CD14-positive monocyte (primary cell): ENCODE results near the gene ERFL. TPM values are rescaled to one million over a fixed set of nuclear protein-coding genes. Genes with fewer than 3 reads are reported as not detected.

Source experiments
- DNase-seq, 3 donors: peaks; one replicate each; pipeline ENCODE4 v3.0.0-alpha.2; 2011 to 2022
- H2AFZ ChIP-seq: 2 replicates; pipeline ENCODE4 v1.6.0; 2012; ENCODE audit warnings: mild to moderate bottlenecking, low read depth, low read length, inconsistent platforms; ENCODE audit not compliant: insufficient read depth, poor library complexity, severe bottlenecking
- H3K27ac ChIP-seq, 2 donors: 1 replicate in 1 of 2; 2 replicates in 1 of 2; pipeline ENCODE4 v1.5.1; 2012 to 2013; ENCODE audit warnings: low read length in 2 of 2, control low read depth in 1 of 2, inconsistent platforms in 1 of 2, low read depth in 1 of 2, mild to moderate bottlenecking in 1 of 2
- H3K27me3 ChIP-seq, 2 donors: one replicate each; pipeline versions ENCODE4 v1.6.0 to v1.6.1; 2011 to 2013; ENCODE audit warnings: low read length in 2 of 2; ENCODE audit not compliant: control insufficient read depth in 2 of 2, insufficient read depth in 2 of 2
- H3K36me3 ChIP-seq, 2 donors: replicated peaks in 1 of 2; 1 replicate in 1 of 2; 2 replicates in 1 of 2; pipeline versions ENCODE4 v1.5.1 to v1.6.1; 2012 to 2013; ENCODE audit warnings: low read length in 2 of 2, control low read depth in 1 of 2, inconsistent platforms in 1 of 2, mild to moderate bottlenecking in 1 of 2; ENCODE audit not compliant: insufficient read depth in 2 of 2, control insufficient read depth in 1 of 2
- H3K4me1 ChIP-seq, 2 donors: 1 replicate in 1 of 2; 2 replicates in 1 of 2; pipeline versions ENCODE4 v1.5.1 to v1.6.1; 2012 to 2013; ENCODE audit warnings: low read length in 2 of 2, control low read depth in 1 of 2, inconsistent platforms in 1 of 2, mild to moderate bottlenecking in 1 of 2, moderate library complexity in 1 of 2; ENCODE audit not compliant: insufficient read depth in 2 of 2, control insufficient read depth in 1 of 2
- H3K4me2 ChIP-seq: replicated peaks from 2 replicates; pipeline ENCODE3; 2012; ENCODE audit warnings: low read length, moderate library complexity, mild to moderate bottlenecking; ENCODE audit not compliant: poor library complexity, severe bottlenecking; ENCODE audit errors: extremely low read depth
- H3K4me3 ChIP-seq, 3 experiments: fragments of 200-600 bp in 1 of 3; sonication (generic) in 1 of 3; replicated peaks in 1 of 3; 1 replicate in 2 of 3; 2 replicates in 1 of 3; pipeline ENCODE4 v1.5.1; 2011 to 2013; ENCODE audit warnings: low read length in 3 of 3, mild to moderate bottlenecking in 3 of 3, control low read depth in 2 of 3, low read depth in 2 of 3, inconsistent platforms in 1 of 3, moderate library complexity in 1 of 3
- H3K79me2 ChIP-seq: 2 replicates; pipeline ENCODE4 v1.6.0; 2012; ENCODE audit warnings: mild to moderate bottlenecking, control low read depth, inconsistent platforms, low read length, moderate library complexity; ENCODE audit not compliant: insufficient read depth
- H3K9ac ChIP-seq: 2 replicates; pipeline ENCODE4 v1.6.0; 2017; ENCODE audit warnings: low read length, mild to moderate bottlenecking; ENCODE audit not compliant: insufficient read depth, poor library complexity, severe bottlenecking
- H3K9me3 ChIP-seq, 2 donors: replicated peaks in 1 of 2; 1 replicate in 1 of 2; 2 replicates in 1 of 2; pipeline versions ENCODE4 v1.5.1 to v1.6.1; 2012 to 2013; ENCODE audit warnings: low read length in 2 of 2, control low read depth in 1 of 2; ENCODE audit not compliant: control insufficient read depth in 1 of 2, insufficient read depth in 1 of 2
- H4K20me1 ChIP-seq: 2 replicates; pipeline ENCODE4 v1.6.0; 2012; ENCODE audit warnings: mild to moderate bottlenecking, low read length, control low read depth, moderate library complexity; ENCODE audit not compliant: insufficient read depth
- H3K27ac Mint-ChIP-seq, 7 donors: one replicate each; pipeline ENCODE4 v1.8.0; 2020; ENCODE audit warnings: mild to moderate bottlenecking in 7 of 7, mixed read lengths in 7 of 7, moderate library complexity in 6 of 7, inconsistent platforms in 2 of 7
- H3K27me3 Mint-ChIP-seq, 3 donors: one replicate each; pipeline ENCODE4 v1.8.0; 2021 to 2022; ENCODE audit warnings: low read depth in 3 of 3, mild to moderate bottlenecking in 3 of 3, mixed read lengths in 3 of 3, moderate library complexity in 3 of 3, inconsistent platforms in 1 of 3
- H3K36me3 Mint-ChIP-seq, 2 donors: one replicate each; pipeline ENCODE4 v1.8.0; 2020; ENCODE audit warnings: mixed read lengths in 2 of 2, inconsistent platforms in 1 of 2, mild to moderate bottlenecking in 1 of 2
- H3K4me1 Mint-ChIP-seq: one replicate; pipeline ENCODE4 v1.8.0; 2020; ENCODE audit warnings: mild to moderate bottlenecking, mixed read lengths
- H3K4me3 Mint-ChIP-seq, 2 donors: one replicate each; pipeline ENCODE4 v1.8.0; 2020; ENCODE audit warnings: mild to moderate bottlenecking in 2 of 2, mixed read lengths in 2 of 2, moderate library complexity in 1 of 2
- H3K9me3 Mint-ChIP-seq, 7 donors: one replicate each; pipeline ENCODE4 v1.8.0; 2020 to 2022; ENCODE audit warnings: mixed read lengths in 7 of 7, mild to moderate bottlenecking in 6 of 7, moderate library complexity in 6 of 7, inconsistent platforms in 2 of 7
- WGBS: methylation state at CpG from one replicate; pipeline ENCODE4 v1.1.5; 2013; ENCODE audit warnings: missing lambda C conversion rate; ENCODE audit not compliant: insufficient coverage; 5-methylcytosine and 5-hydroxymethylcytosine counted together
- intact Hi-C, 2 donors: fragments of 100-400 bp; cut with micrococcal nuclease; formaldehyde crosslinking; loops; one replicate each; pipeline versions ENCODE4 v1.15.0 to v1.15.1; 2023
- polyA plus RNA-seq, 3 donors: library from polyadenylated mRNA; depleted of rRNA in 1 of 3; unstranded in 2 of 3; stranded (reverse) in 1 of 3; fragments of 300-500 nt in 2 of 3; fragments of >200 nt in 1 of 3; fragmentation: Illumina TruSeq in 2 of 3; gene quantifications; 1 replicate in 2 of 3; 2 replicates in 1 of 3; pipeline ENCODE4 v1.2.3, GENCODE V29; 2012 to 2021
- TF ChIP-seq, protein P1 (sequence below): fragments of 200-600 bp; IDR thresholded peaks from one replicate; pipeline ENCODE4 v1.8.0; 2022; ENCODE audit warnings: antibody characterized with exemption, mild to moderate bottlenecking

Gene ERFL
- polyA plus RNA-seq, 3 donors = not detected

DNA sequence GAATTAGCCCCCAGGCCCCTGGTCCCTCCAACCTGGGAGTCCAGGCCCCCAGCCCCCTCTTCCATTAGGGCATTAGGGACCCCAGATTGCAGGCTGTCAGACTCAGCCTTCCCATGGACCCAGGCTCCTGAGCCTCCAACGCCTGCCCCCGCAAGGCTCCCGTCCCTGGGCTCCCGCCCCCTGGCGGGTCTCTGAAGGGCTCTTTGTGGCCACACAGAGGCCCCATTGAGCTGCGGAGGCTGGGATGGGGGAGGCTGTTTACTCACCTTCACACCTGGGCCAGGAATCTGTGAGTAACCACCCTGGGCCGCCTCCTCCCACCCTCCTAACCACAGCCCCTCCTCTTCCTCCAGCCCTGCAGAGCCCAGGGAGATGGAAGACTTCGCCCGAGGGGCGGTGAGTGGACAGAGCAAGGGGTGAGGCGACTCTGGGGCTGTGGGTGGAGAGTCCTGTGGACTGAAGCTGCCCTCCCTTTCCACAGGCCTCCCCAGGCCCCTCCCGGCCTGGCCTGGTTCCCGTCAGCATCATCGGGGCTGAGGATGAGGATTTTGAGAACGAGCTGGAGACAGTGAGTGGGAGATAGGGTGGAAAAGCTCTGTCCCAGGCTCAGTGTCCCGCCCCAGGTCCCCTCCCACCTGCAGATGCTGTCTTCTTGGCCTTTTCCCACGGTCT is 40.4 kb downstream of the ERFL start:
- Mint-ChIP-seq H3K27ac (peak overlapping the region in 1 of 7 donors; percentile 93), H3K36me3 (peaks cover 44 to 67% of the 10 kb centered on the region in 2 donors), H3K27me3 (peaks cover 0 to 2% (median 1%) of the 10 kb centered on the region in 3 donors), H3K9me3 (peaks cover 0 to 1% (median 0%) of the 10 kb centered on the region in 7 donors), H3K4me3 (peak overlapping the region in 1 of 2 donors; percentile 53), H3K4me1 (peaks cover 38% of the 10 kb centered on the region)
- H4K20me1 ChIP-seq = peaks cover 87% of the 10 kb centered on the region
- 29% methylated on average over 6 of the region's 17 CpGs for WGBS
- intact Hi-C loops = no loop called here
- H3K79me2 ChIP-seq = peaks cover 96% of the 10 kb centered on the region
- H3K4me1 ChIP-seq = peaks cover 33 to 49% of the 10 kb centered on the region in 2 donors
- H2AFZ ChIP-seq = no peak overlapping the region
- no peaks in the 10 kb centered on the region for H3K27me3 ChIP-seq
- peaks cover 44 to 70% of the 10 kb centered on the region in 2 donors for H3K36me3 ChIP-seq
- H3K9me3 ChIP-seq = no peaks in the 10 kb centered on the region
- TF ChIP-seq, protein P1, sequence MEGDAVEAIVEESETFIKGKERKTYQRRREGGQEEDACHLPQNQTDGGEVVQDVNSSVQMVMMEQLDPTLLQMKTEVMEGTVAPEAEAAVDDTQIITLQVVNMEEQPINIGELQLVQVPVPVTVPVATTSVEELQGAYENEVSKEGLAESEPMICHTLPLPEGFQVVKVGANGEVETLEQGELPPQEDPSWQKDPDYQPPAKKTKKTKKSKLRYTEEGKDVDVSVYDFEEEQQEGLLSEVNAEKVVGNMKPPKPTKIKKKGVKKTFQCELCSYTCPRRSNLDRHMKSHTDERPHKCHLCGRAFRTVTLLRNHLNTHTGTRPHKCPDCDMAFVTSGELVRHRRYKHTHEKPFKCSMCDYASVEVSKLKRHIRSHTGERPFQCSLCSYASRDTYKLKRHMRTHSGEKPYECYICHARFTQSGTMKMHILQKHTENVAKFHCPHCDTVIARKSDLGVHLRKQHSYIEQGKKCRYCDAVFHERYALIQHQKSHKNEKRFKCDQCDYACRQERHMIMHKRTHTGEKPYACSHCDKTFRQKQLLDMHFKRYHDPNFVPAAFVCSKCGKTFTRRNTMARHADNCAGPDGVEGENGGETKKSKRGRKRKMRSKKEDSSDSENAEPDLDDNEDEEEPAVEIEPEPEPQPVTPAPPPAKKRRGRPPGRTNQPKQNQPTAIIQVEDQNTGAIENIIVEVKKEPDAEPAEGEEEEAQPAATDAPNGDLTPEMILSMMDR = no peak
- DNase-seq = no peak
- no peak overlapping the region for H3K4me3 ChIP-seq
- no peak overlapping the region for H3K4me2 ChIP-seq
- peak overlapping the region; percentile 10 to 61 for H3K27ac ChIP-seq
- no peak overlapping the region for H3K9ac ChIP-seq

DNA sequence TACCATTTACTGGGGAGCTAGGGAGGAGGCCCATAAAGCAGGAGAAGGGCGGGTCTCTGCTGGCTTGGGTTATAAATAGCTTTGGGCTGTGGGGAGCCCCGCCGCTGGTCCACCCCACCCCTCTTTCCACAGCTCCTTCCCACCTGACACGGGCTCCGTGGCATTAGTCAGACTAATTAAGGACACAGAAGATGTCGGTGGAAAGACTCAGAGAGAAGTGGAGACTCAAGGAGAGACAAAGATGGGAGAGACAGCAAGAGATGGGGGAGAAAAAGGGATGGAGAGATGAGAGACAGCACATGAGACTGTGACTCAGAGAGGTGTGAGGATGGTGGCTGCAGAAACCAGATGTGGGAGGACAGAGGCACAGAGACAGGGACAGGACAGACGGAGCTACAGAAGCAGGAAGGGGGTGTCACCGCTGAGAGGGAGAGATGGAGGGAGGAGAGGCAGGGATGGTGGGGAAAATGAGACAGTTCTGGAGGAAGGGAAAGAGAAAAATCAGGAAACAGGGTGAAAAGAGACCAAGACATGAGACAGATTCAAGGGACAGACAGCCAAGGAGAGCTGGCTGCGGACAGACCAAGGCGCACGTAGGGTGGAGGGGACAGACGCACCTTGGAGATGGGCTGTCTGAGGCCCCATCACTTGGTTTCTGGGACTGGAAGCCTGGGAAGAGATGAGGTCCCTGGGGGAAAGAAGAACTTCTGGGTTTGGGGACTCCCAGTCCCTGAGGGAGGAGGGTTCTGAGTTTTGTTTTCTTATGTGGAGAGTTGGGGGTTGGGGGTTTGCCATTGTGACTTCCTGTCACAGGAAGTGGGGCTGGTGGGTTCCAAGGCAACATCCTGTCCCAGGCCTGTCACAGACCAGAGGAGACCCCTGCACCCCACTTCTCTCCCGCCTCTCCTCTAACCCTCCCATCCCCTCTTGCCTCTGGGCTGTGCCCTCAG is 41.2 kb downstream of the ERFL start:
- H3K36me3 ChIP-seq = peaks cover 36 to 62% of the 10 kb centered on the region in 2 donors
- peak overlapping the region; percentile 27 for H3K4me2 ChIP-seq
- H3K27me3 Mint-ChIP-seq = peaks cover 0 to 2% (median 1%) of the 10 kb centered on the region in 3 donors
- peaks cover 37 to 59% of the 10 kb centered on the region in 2 donors for H3K36me3 Mint-ChIP-seq
- H3K79me2 ChIP-seq = peaks cover 88% of the 10 kb centered on the region
- no peak overlapping the region for H2AFZ ChIP-seq
- 10% methylated on average over 9 of the region's 13 CpGs for WGBS
- peaks cover 79% of the 10 kb centered on the region for H4K20me1 ChIP-seq
- no peak for DNase-seq
- H3K4me1 Mint-ChIP-seq = peaks cover 45% of the 10 kb centered on the region
- peak overlapping the region in 1 of 2 donors; percentile 42 for H3K4me3 Mint-ChIP-seq
- peak overlapping the region; percentile 10 to 61 for H3K27ac ChIP-seq
- TF ChIP-seq, protein P1 = no peak
- H3K27ac Mint-ChIP-seq = peak overlapping the region; percentile 1 to 93 (median 33)
- no peaks in the 10 kb centered on the region for H3K9me3 ChIP-seq
- peaks cover 0 to 1% (median 0%) of the 10 kb centered on the region in 7 donors for H3K9me3 Mint-ChIP-seq
- no peaks in the 10 kb centered on the region for H3K27me3 ChIP-seq
- H3K4me1 ChIP-seq = peaks cover 39 to 57% of the 10 kb centered on the region in 2 donors
- peak overlapping the region in 1 of 3 experiments; percentile 10 for H3K4me3 ChIP-seq
- no peak overlapping the region for H3K9ac ChIP-seq
- intact Hi-C loops = no loop called here
